IMR-90 (cell line): ENCODE measurements around the gene KIAA1586.

Experiments
- CHD1 ChIP-seq: IDR thresholded peaks from 2 replicates; pipeline ENCODE4 v1.6.1; 2012; ENCODE audit warnings: low read depth, low read length, improper control_type of control experiment
- CTCF ChIP-seq: conservative IDR thresholded peaks from 2 replicates; pipeline ENCODE4 v1.5.1; 2012; ENCODE audit warnings: mild to moderate bottlenecking, low read depth, low read length, improper control_type of control experiment
- FOS ChIP-seq: fragments of 150-350 bp; IDR thresholded peaks from 2 replicates; pipeline ENCODE4 v1.6.1; 2016; ENCODE audit warnings: low read depth, low read length
- MXI1 ChIP-seq: IDR thresholded peaks from 2 replicates; pipeline ENCODE4 v1.6.1; 2012; ENCODE audit warnings: low read depth, mild to moderate bottlenecking, low read length, moderate library complexity, borderline replicate concordance
- POLR2A ChIP-seq: IDR thresholded peaks from 2 replicates; pipeline ENCODE4 v1.6.1; 2012; ENCODE audit warnings: mild to moderate bottlenecking, low read depth, low read length
- RAD21 ChIP-seq: IDR thresholded peaks from 2 replicates; pipeline ENCODE4 v1.6.1; 2012; ENCODE audit warnings: low read length, improper control_type of control experiment
- SMC3 ChIP-seq: fragments of 150-350 bp; IDR thresholded peaks from 2 replicates; pipeline ENCODE4 v1.6.1; 2016; ENCODE audit warnings: low read depth, mild to moderate bottlenecking, antibody characterized with exemption, low read length, moderate library complexity
- USF2 ChIP-seq: fragments of 150-350 bp; IDR thresholded peaks from 2 replicates; pipeline ENCODE4 v1.6.1; 2017; ENCODE audit warnings: mild to moderate bottlenecking, antibody characterized with exemption, low read length, low read depth

- no peak for TF ChIP-seq CTCF
- no peak for TF ChIP-seq CHD1
- no peak for TF ChIP-seq RAD21
- TF ChIP-seq SMC3 = no peak
- TF ChIP-seq POLR2A = no peak
- no peak for TF ChIP-seq MXI1
- TF ChIP-seq USF2 = no peak
- TF ChIP-seq FOS = no peak
These were observed 27.1 kb upstream of the KIAA1586 start for GRCh38 chr6:57019434-57019833.
